ENCODE measurements around the gene SPATA45. TPM values are rescaled to one million over a fixed set of nuclear protein-coding genes. Genes with fewer than 3 reads are reported as not detected.

Gene SPATA45
- 1 to 10 TPM in 1 of 6 donors, not detected in 5; 2.7 TPM for total RNA-seq

DNA sequence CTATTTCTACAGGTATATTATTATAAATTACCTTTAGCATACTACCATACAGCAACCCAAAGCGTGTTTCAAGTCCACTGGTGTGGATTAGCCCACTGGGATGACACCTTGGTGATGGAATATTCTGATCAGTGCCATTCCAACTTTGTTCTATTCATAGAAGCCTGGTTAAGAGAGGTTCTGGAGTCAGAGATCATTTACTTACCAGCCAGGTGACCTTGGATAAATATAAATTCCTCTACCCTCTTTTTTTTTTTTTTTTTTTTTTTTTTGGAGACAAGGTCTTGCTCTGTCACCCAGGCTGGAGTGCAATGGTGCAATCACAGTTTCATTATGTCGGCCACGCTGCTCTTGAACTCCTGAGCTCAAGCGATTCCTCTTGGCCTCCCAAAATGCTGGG lies at the start of gene SPATA45:
Gene SPATA45 (minus strand): TSS at position 101 of the 400 bp plus-strand sequence. CDS start 11,500 bp downstream, outside the sequence.
- Histone ChIP-seq H3K27ac (no peak within 1 kb of the TSS), H3K4me3 (no peak within 1 kb of the TSS), H3K27me3 (no peaks in the 10 kb centered on the region), H3K4me1 (no peaks in the 10 kb centered on the region), H3K9me3 (peaks cover 0 to 5% (median 0%) of the 10 kb centered on the region in 4 donors), H3K36me3 (no peaks in the 10 kb centered on the region)
- 93 to 98% methylated on average over 4 of the region's 4 CpGs for WGBS, 2 donors
- ATAC-seq (ENCODE audit: low FRiP score in 2 of 2) = no peak
- TF ChIP-seq, protein P1, sequence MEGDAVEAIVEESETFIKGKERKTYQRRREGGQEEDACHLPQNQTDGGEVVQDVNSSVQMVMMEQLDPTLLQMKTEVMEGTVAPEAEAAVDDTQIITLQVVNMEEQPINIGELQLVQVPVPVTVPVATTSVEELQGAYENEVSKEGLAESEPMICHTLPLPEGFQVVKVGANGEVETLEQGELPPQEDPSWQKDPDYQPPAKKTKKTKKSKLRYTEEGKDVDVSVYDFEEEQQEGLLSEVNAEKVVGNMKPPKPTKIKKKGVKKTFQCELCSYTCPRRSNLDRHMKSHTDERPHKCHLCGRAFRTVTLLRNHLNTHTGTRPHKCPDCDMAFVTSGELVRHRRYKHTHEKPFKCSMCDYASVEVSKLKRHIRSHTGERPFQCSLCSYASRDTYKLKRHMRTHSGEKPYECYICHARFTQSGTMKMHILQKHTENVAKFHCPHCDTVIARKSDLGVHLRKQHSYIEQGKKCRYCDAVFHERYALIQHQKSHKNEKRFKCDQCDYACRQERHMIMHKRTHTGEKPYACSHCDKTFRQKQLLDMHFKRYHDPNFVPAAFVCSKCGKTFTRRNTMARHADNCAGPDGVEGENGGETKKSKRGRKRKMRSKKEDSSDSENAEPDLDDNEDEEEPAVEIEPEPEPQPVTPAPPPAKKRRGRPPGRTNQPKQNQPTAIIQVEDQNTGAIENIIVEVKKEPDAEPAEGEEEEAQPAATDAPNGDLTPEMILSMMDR (IDR thresholded peaks at IDR 0.05) = no peak
- TF ChIP-seq EP300 (IDR thresholded peaks at IDR 0.05) (no peak), POLR2AphosphoS5 (IDR thresholded peaks at IDR 0.05) (no peak), POLR2A (IDR thresholded peaks at IDR 0.05) (no peak)
- DNase-seq = no peak

DNA sequence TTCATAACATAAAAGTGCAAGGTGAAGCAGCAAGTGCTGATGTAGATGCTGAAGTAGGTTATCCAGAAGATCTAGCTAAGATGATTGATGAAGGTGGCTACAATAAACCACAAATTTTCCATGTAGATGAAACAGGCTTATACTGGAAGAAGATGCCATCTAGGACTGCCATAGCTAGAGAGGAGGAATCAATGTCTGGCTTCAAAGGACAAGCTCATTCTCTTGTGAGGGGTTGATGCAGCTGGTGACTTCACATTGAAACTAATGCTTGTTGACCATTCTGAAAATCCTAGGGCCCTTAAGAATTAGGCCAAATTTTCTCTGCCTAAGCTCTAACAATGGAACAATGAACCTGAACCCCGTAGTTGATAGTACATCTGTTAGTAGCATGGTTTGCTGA lies 44.7 kb upstream of the SPATA45 start:
- no peaks in the 10 kb centered on the region for H3K9me3 ChIP-seq
- ATAC-seq (ENCODE audit: low FRiP score in 2 of 2) (no peak), DNase-seq (no peak)
- H3K4me3 ChIP-seq = no peak overlapping the region
- H3K36me3 ChIP-seq = peaks cover 5 to 68% (median 21%) of the 10 kb centered on the region in 4 donors
- 92 to 100% methylated on average over 1 of the region's 1 CpG for WGBS, 2 donors
- H3K4me1 ChIP-seq = no peaks in the 10 kb centered on the region
- TF ChIP-seq EP300 (IDR thresholded peaks at IDR 0.05) (no peak), POLR2A (IDR thresholded peaks at IDR 0.05) (no peak), POLR2AphosphoS5 (IDR thresholded peaks at IDR 0.05) (no peak)
- TF ChIP-seq, protein P1 (IDR thresholded peaks at IDR 0.05) = no peak
- no peaks in the 10 kb centered on the region for H3K27me3 ChIP-seq
- H3K27ac ChIP-seq = no peak overlapping the region

DNA sequence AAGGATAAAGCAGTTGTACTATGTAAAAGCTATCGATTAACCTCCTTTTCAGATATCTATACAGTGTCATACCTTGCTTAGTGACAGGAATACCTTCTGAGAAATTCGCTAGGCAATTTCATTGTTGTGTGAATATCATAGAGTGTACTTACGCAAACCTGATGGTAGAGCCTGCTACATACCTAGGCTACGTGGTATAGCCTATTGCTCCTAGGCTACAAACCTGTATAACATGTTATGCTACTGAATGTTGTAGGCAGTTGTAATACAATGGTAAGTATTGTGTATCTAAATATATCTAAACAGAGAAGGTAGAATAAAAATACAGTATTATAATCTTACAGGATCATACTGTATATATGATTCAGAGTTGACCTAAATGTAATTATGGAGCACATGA lies 37.1 kb upstream of the SPATA45 start:
- Histone ChIP-seq H3K4me3 (no peak overlapping the region), H3K4me1 (no peaks in the 10 kb centered on the region), H3K27me3 (no peaks in the 10 kb centered on the region), H3K36me3 (peaks cover 0 to 71% (median 17%) of the 10 kb centered on the region in 4 donors), H3K27ac (no peak overlapping the region), H3K9me3 (no peaks in the 10 kb centered on the region)
- DNase-seq (no peak), ATAC-seq (ENCODE audit: low FRiP score in 2 of 2) (no peak)
- no peak for TF ChIP-seq EP300 (IDR thresholded peaks at IDR 0.05)
- TF ChIP-seq, protein P1 (IDR thresholded peaks at IDR 0.05) = no peak
- TF ChIP-seq POLR2A (IDR thresholded peaks at IDR 0.05) = no peak
- TF ChIP-seq POLR2AphosphoS5 (IDR thresholded peaks at IDR 0.05) = no peak
- 72 to 93% methylated on average over 4 of the region's 4 CpGs for WGBS, 2 donors

DNA sequence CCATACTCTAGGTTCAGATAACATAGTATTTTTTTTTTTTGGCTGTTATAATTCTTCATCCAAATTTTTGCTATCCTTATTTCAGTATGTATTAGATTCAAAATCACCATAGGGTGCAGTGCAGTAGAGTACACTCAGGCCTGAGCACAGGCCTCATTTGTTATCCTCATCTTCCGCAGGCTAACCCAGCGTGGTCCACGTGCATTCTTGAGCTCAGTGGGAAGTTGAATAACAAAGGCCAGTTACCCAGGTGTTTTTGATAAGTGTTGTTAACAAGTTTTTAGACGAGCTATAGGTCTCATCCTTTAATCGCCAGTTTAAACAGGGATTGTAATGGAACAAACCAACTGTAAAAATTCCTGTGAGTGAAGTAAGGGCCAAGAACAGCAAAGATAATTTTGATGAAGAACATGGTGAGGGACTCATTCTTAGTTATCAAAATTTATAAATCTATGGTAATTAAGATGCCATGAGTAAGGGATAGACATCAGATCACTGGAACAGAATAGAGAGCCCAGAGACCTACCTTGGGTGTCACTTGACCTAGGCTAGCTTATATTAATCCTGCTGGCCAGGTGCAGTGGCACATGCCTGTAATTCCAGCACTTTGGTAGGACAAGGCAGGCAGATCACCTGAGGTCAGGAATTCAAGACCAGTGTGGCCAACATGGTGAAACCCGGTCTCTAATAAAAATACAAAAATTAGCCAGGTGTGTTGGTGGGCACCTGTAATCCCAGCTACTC lies 32.7 kb upstream of the SPATA45 start:
- ATAC-seq (ENCODE audit: low FRiP score in 2 of 2) (no peak), DNase-seq (no peak)
- no peaks in the 10 kb centered on the region for H3K4me1 ChIP-seq
- H3K9me3 ChIP-seq = no peaks in the 10 kb centered on the region
- no peak overlapping the region for H3K4me3 ChIP-seq
- WGBS, 2 donors = 92 to 97% methylated on average over 6 of the region's 6 CpGs
- H3K27ac ChIP-seq = no peak overlapping the region
- peaks cover 0 to 49% (median 7%) of the 10 kb centered on the region in 4 donors for H3K36me3 ChIP-seq
- TF ChIP-seq, protein P1 (IDR thresholded peaks at IDR 0.05) = no peak
- TF ChIP-seq POLR2A (IDR thresholded peaks at IDR 0.05) (no peak), EP300 (IDR thresholded peaks at IDR 0.05) (no peak), POLR2AphosphoS5 (IDR thresholded peaks at IDR 0.05) (no peak)
- no peaks in the 10 kb centered on the region for H3K27me3 ChIP-seq

DNA sequence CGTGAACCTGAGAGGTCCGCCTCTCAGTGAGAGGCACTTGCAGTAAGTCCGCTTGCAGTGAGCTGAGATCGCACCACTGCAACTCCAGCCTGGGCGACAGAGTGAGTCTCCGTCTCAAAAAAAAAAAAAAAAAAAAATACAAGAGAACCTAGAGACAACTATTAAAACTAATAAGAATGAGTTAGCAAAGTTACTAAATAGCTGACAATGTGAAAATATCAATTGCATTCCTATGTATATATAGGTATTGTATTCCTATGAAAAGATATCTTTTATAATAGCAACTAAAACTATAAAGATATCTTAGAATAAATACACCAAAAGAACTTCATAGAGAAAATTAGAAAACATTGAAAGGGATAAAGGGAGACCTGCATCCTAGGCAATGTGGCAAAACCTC lies 31.0 kb upstream of the SPATA45 start:
- Histone ChIP-seq H3K27me3 (no peaks in the 10 kb centered on the region), H3K27ac (no peak overlapping the region), H3K4me3 (no peak overlapping the region), H3K4me1 (no peaks in the 10 kb centered on the region), H3K9me3 (no peaks in the 10 kb centered on the region), H3K36me3 (peaks cover 0 to 46% (median 10%) of the 10 kb centered on the region in 4 donors)
- 97 to 98% methylated on average over 6 of the region's 6 CpGs for WGBS, 2 donors
- DNase-seq (no peak), ATAC-seq (ENCODE audit: low FRiP score in 2 of 2) (no peak)
- TF ChIP-seq POLR2A (IDR thresholded peaks at IDR 0.05) (no peak), EP300 (IDR thresholded peaks at IDR 0.05) (no peak), POLR2AphosphoS5 (IDR thresholded peaks at IDR 0.05) (no peak)
- TF ChIP-seq, protein P1 (IDR thresholded peaks at IDR 0.05) = no peak
